Skeletal muscle satellite cell (primary cell): ENCODE data around the gene TMEM214.

Source experiments
- H3K27me3 ChIP-seq: 2 replicates; pipeline ENCODE4 v1.7.0; 2013; ENCODE audit warnings: low read length; ENCODE audit not compliant: control insufficient read depth, insufficient read depth
- H3K36me3 ChIP-seq: 2 replicates; pipeline ENCODE4 v1.7.0; 2013; ENCODE audit warnings: mild to moderate bottlenecking, control low read depth, low read length; ENCODE audit not compliant: insufficient read depth
- H3K4me1 ChIP-seq: 2 replicates; pipeline ENCODE4 v1.7.0; 2013; ENCODE audit warnings: low read length; ENCODE audit not compliant: control insufficient read depth, insufficient read depth
- H3K4me2 ChIP-seq: 2 replicates; pipeline ENCODE4 v1.7.0; 2013; ENCODE audit warnings: mild to moderate bottlenecking, low read length
- H3K4me3 ChIP-seq: 2 replicates; pipeline ENCODE4 v1.7.0; 2013; ENCODE audit warnings: low read length
- H3K9ac ChIP-seq: 2 replicates; pipeline ENCODE4 v1.7.0; 2013; ENCODE audit warnings: mild to moderate bottlenecking, low read depth, low read length, moderate library complexity
- H3K9me3 ChIP-seq: replicated peaks from 2 replicates; pipeline ENCODE4 v1.7.0; 2013; ENCODE audit warnings: mild to moderate bottlenecking, control low read depth, low read length

Gene TMEM214

DNA sequence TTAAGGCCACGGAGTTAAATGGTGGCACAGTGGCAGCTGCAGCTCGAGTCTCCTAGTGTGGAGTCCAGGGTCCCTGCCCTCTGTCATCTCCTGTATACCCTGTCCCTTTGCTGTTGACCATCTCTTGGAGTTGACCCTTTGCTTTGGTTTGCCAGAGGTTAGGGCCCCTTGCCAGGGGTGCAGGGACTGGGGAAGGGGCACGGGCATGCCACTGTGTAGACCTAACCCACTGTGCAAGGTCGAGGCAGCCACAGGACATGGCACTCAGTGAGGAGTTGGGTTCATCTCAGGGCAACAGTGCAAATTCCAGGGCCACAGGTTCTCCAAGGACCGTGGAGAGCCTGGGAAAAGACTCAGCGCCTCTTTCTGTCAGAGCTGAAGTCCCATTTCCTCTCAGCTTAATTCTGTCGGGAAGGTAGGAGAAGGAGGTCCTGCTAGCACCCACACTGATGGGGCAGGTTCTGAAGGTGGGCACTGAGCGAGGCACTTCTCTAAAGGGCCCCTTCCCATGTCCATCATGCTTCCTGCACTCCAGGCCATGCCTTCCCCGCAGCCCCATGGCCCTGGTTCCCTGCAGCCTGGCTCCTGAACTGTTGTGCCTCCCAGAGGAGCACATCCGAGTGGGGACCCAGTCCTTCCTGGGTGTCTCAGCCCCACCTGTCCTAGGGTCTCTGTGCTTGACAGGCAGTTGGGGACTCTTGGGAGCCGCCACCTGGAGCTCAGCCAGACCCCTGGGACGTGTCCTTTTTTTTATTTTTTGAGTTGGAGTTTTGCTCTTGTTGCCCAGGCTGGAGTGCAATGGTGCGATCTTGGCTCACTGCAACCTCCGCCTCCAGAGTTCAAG is 56.6 kb downstream of the TMEM214 start:
- no peaks in the 10 kb centered on the region for H3K9me3 ChIP-seq
- H3K27me3 ChIP-seq = no peaks in the 10 kb centered on the region
- H3K4me1 ChIP-seq = peaks cover 18% of the 10 kb centered on the region
- H3K4me3 ChIP-seq = no peak overlapping the region
- H3K9ac ChIP-seq = no peak overlapping the region
- H3K4me2 ChIP-seq = no peak overlapping the region
- H3K36me3 ChIP-seq = no peaks in the 10 kb centered on the region
